ENCODE results near the gene PPP6R2.

Gene PPP6R2

GRCh38 chr22:50441428-50441993 is 98.4 kb downstream of the PPP6R2 start:
- DNase-seq (ENCODE audit: low read depth), result no peak
- TF ChIP-seq CTCF (IDR thresholded peaks at IDR 0.05; ENCODE audit: insufficient read depth, low read depth, low read length, missing control alignments), result no peak
- H3K4me3 ChIP-seq (ENCODE audit: low read depth, low read length), result no peak overlapping the region

- no peak for TF ChIP-seq CTCF (IDR thresholded peaks at IDR 0.05; ENCODE audit: insufficient read depth, low read depth, low read length, missing control alignments)
- DNase-seq (ENCODE audit: low read depth), result no peak
- H3K4me3 ChIP-seq (ENCODE audit: low read depth, low read length), result no peak overlapping the region
Measured at GRCh38 chr22:50443197-50443596, 100.1 kb downstream of the PPP6R2 start.

GRCh38 chr22:50443801-50444625 is 100.9 kb downstream of the PPP6R2 start:
- no peak for DNase-seq (ENCODE audit: low read depth)
- no peak for TF ChIP-seq CTCF (IDR thresholded peaks at IDR 0.05; ENCODE audit: insufficient read depth, low read depth, low read length, missing control alignments)
- H3K4me3 ChIP-seq (ENCODE audit: low read depth, low read length), result no peak overlapping the region

GRCh38 chr22:50444663-50445062 is 101.5 kb downstream of the PPP6R2 start:
- no peak for TF ChIP-seq CTCF (IDR thresholded peaks at IDR 0.05; ENCODE audit: insufficient read depth, low read depth, low read length, missing control alignments)
- DNase-seq (ENCODE audit: low read depth), result no peak
- H3K4me3 ChIP-seq (ENCODE audit: low read depth, low read length), result no peak overlapping the region

- TF ChIP-seq CTCF (IDR thresholded peaks at IDR 0.05; ENCODE audit: insufficient read depth, low read depth, low read length, missing control alignments), result no peak
- H3K4me3 ChIP-seq (ENCODE audit: low read depth, low read length), result no peak overlapping the region
- no peak for DNase-seq (ENCODE audit: low read depth)
Measured at GRCh38 chr22:50445071-50445879, 102.1 kb downstream of the PPP6R2 start.

- H3K4me3 ChIP-seq (ENCODE audit: low read depth, low read length), result no peak overlapping the region
- TF ChIP-seq CTCF (IDR thresholded peaks at IDR 0.05; ENCODE audit: insufficient read depth, low read depth, low read length, missing control alignments), result no peak
- DNase-seq (ENCODE audit: low read depth), result no peak
Measured at GRCh38 chr22:50445880-50446707, 103.0 kb downstream of the PPP6R2 start.
